GM18499 (cell line): ENCODE measurements around the gene NUBPL.
"Not testable (repeated sequence)": the region's sequence is repeated elsewhere in the genome, so short reads cannot be mapped to it uniquely, and the experiment has no call there.

Experiments used
- ATAC-seq: cut with Tn5 transposase; IDR thresholded peaks from one replicate; pipeline ENCODE4 v1.9.1; 2021; ENCODE audit warnings: moderate number of reproducible peaks; ENCODE audit not compliant: insufficient read depth, unreplicated experiment

Gene NUBPL

GRCh38 chr14:31660728-31661127 is 99.5 kb downstream of the NUBPL start:
- ATAC-seq, result no peak

GRCh38 chr14:31668348-31668747 is 107.1 kb downstream of the NUBPL start:
- ATAC-seq, result no peak

- ATAC-seq, result no peak
These were observed 111.5 kb downstream of the NUBPL start for GRCh38 chr14:31672709-31673108.

DNA sequence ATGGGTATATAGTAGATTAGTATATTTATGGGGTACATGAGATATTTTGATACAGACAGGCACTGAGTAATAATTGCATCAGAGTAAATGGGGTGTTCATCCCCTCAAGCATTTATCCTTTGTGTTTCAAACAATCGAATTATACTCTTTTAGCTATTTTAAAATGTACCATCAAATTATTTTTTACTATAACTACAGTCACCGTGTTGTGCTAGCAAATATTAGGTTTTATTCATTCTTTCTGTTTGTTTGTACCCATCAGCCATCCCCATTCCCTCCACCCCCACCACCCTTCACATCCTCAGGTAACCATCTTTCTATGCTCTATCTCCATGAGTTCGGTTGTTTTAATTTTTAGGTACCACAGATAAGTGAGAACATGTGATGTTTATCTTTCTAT is 115.8 kb downstream of the NUBPL start:
- no peak for ATAC-seq

GRCh38 chr14:31677630-31678029 is 116.4 kb downstream of the NUBPL start:
- ATAC-seq, result no peak

GRCh38 chr14:31678421-31679249 is 117.4 kb downstream of the NUBPL start:
- ATAC-seq, result no peak

DNA sequence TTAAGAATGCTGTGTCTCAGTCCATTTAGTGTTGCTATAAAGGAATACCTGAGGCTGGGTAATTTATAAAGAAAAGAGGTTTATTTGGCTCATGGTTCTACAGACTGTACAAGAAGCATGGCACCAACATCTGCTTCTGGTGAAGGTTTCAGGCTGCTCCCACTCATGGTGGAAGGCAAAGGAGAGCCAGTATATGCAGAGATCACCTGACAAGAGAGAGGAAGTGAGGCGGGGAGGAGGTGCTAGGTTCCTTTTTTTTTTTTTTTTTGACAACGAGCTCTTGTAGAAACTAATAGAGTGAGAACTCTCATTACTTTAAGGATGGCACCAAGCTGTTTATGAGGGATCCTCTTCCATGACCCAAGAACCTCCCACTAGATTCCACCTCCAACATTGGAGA is 121.6 kb downstream of the NUBPL start:
- no peak for ATAC-seq

GRCh38 chr14:31687726-31688125 is 126.5 kb downstream of the NUBPL start:
- ATAC-seq, result no peak

DNA sequence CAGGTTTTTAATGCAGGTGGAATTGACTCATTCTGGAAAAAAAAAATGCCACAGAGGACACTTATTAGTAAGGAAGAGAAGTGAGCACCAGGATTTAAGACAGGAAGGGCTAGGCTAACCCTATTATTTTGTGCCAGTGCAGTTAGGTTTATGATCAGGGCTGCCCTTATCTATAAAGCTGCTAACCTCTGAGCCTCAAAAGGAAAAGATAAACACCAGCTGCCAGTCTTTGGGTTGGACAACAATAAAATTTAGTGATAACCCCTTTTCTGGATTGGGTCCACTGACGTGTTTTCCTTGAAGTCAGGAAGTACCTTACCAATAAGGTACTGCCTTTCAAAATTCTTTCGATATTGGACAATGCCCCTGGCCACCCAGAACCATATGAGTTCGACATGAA is 128.9 kb downstream of the NUBPL start:
- no peak for ATAC-seq

- ATAC-seq, result no peak
These were observed 131.2 kb downstream of the NUBPL start for GRCh38 chr14:31692376-31692781.

DNA sequence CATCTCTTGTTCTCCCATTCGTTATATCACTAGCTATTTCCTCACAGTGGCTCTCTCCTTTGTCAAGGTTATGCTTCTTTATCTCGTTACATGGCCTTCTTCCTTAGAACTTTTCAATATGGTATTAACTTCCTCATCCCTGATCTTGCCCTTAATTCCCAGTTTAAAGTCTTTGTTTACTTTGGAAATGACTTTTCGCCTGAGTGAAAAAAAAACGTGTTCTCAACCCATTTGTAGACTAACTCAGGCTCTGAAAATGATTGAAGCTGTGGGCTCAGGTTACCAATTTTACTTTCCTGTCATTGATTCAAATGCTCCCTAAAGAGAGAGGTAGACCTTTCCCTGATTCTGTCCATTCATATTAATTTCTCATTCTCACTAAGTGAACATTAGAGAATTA is 135.2 kb downstream of the NUBPL start:
- no peak for ATAC-seq

GRCh38 chr14:31699809-31700208 is 138.6 kb downstream of the NUBPL start:
- no peak for ATAC-seq

DNA sequence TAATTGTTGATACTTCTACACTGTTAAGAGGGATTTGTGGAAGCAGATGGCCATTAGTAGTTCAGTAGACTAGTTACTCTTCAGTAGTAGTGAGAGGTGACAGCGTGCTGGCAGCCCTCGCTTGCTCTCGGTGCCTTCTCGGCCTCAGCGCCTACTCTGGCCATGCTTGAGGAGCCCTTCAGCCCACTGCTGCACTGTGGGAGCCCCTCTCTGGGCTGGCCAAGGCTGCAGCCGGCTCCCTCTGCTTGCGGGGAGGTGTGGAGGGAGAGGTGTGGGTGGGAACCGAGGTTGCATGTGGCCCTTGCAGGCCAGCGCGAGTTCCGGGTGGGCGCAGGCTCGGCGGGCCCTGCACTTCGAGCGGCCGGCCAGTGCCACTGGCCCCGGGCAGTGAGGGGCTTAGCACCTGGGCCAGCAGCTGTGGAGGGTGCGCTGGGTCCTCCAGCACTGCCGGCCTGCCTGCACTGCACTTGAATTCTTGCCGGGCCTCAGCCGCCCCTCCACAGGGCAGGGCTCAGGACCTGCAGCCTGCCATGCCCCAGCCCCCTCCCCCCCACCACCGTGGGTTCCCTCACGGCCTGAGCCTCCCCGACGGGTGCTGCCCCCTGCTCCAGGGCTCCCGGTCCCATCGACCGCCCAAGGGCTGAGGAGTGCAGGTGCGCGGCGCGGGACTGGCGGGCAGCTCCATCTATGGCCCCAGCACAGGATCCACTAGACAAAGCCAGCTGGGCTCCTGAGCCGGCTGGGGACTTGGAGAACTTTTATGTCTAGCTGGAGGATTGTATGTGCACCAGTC is 139.3 kb downstream of the NUBPL start:
- ATAC-seq, result no peak

DNA sequence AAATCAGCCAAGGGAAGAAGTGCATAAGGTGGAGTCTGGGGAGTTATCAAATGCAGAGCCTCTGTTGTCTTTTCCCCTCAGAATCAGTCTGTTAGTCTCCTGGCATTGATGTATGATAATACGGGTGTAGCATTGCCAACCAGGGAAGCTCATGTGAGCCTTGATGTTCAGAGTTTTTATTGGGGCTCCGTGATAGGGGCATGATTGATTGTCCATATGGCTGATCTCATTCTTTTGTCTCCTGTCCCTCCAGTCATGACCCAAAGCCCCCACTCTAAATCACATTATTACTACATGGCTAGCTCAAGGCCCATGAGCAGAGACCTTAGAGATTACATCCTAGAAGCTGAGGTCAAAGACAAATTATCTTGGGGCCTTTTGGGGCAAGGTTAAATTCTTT is 140.9 kb downstream of the NUBPL start:
- no peak for ATAC-seq

- no peak for ATAC-seq
These were observed 141.9 kb downstream of the NUBPL start for GRCh38 chr14:31703056-31703455.

GRCh38 chr14:31705731-31706130 is 144.5 kb downstream of the NUBPL start:
- ATAC-seq, result no peak

GRCh38 chr14:31708661-31709060 is 147.5 kb downstream of the NUBPL start:
- ATAC-seq, result not testable (repeated sequence)

DNA sequence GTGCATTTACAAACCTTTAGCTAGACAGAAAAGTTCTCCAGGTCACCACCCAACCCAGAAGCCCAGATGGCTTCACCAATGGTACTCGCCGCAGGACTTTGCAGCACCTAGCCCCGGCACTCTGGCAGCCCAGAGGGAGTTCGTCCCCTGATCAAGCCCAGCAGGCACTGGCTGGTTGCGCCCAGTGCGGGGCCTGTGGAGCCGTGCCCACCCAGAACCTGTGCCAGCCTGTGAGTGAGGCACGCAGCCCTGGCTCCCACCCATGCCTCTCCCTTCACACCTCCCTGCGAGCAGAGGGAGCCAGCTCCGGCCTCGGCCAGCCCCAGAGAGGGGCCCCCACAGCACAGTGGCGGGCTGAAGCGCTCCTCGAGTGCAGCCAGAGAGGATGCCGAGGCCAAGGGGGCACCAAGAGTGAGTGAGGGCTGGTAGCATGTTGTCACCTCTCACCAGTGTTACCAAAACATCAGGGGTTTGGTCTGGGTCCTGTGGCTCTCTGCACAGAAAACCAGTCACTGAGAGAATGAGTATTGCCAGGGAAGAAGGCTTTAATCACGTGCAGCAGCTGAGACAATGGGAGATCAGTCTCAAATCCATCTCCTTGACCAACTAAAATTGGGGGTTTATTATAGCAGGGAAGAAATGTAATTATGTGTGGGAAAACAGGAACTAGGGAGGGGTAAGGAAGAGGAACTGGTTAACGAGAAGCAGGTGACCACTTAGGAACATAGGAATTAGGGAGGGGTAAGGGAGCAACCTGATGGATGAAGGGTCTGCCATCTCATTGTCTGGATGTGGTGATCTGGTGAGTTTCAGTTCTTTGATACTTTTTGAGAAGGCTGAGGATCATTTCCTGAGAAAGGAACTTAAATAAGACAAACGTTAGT is 151.3 kb downstream of the NUBPL start:
- ATAC-seq, result no peak

GRCh38 chr14:31716208-31716607 is 155.0 kb downstream of the NUBPL start:
- ATAC-seq, result no peak

- no peak for ATAC-seq
These were observed 156.3 kb downstream of the NUBPL start for GRCh38 chr14:31717294-31718085.
